Measurements from ENCODE around the gene FBXO36.

- no peak for TF ChIP-seq POLR2A (IDR thresholded peaks at IDR 0.05)
- TF ChIP-seq, protein P1, sequence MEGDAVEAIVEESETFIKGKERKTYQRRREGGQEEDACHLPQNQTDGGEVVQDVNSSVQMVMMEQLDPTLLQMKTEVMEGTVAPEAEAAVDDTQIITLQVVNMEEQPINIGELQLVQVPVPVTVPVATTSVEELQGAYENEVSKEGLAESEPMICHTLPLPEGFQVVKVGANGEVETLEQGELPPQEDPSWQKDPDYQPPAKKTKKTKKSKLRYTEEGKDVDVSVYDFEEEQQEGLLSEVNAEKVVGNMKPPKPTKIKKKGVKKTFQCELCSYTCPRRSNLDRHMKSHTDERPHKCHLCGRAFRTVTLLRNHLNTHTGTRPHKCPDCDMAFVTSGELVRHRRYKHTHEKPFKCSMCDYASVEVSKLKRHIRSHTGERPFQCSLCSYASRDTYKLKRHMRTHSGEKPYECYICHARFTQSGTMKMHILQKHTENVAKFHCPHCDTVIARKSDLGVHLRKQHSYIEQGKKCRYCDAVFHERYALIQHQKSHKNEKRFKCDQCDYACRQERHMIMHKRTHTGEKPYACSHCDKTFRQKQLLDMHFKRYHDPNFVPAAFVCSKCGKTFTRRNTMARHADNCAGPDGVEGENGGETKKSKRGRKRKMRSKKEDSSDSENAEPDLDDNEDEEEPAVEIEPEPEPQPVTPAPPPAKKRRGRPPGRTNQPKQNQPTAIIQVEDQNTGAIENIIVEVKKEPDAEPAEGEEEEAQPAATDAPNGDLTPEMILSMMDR (IDR thresholded peaks at IDR 0.05): no peak
Measured at GRCh38 chr2:229945975-229946374, 23.7 kb downstream of the FBXO36 start.

Data from sigmoid colon (tissue), 3 donors.